HEK293 (cell line): ENCODE data around the gene MS4A5.

ENCODE experiments used
- CTCF ChIA-PET: fragments of 350-600 bp; formaldehyde crosslinking; extraction: SDS; loops from one replicate; lab custom pipeline; 2021; ENCODE audit warnings: antibody characterized with exemption; lab: Yijun Ruan, JAX
- POLR2A ChIA-PET: fragments of 300-600 bp; formaldehyde crosslinking; extraction: SDS; loops from one replicate; lab custom pipeline; 2020; ENCODE audit warnings: antibody characterized with exemption, inconsistent platforms; lab: Yijun Ruan, JAX
- H3K27ac ChIP-seq: fragments of 200-500 bp; sonication (Bioruptor generic); 2 replicates; pipeline ENCODE4 v1.5.1; 2014; ENCODE audit warnings: low read depth, low read length, control low read depth, inconsistent platforms; ENCODE audit errors: extremely low read depth
- H3K36me3 ChIP-seq, 2 experiments: fragments of 200-500 bp in 1 of 2; sonication (Bioruptor generic) in 1 of 2; 1 replicate in 1 of 2; 2 replicates in 1 of 2; pipeline ENCODE4 v1.5.1; 2014 to 2017; ENCODE audit warnings: inconsistent platforms in 2 of 2, low read length in 2 of 2; ENCODE audit not compliant: control insufficient read depth in 2 of 2, insufficient read depth in 1 of 2
- H3K4me1 ChIP-seq: fragments of 200-500 bp; sonication (Bioruptor generic); 2 replicates; pipeline ENCODE4 v1.5.1; 2014; ENCODE audit warnings: mild to moderate bottlenecking, low read length, inconsistent platforms; ENCODE audit not compliant: control insufficient read depth, insufficient read depth
- H3K4me3 ChIP-seq: 2 replicates; pipeline ENCODE4 v1.5.1; 2011; ENCODE audit warnings: low read depth, mild to moderate bottlenecking, control low read depth, low read length, moderate library complexity
- H3K9me3 ChIP-seq: fragments of 200-500 bp; sonication (Bioruptor generic); 2 replicates; pipeline ENCODE4 v1.5.1; 2014; ENCODE audit warnings: low read depth, low read length, inconsistent platforms; ENCODE audit not compliant: control insufficient read depth, insufficient read depth
- GLI4 ChIP-seq: fragments of 450-650 bp; formaldehyde crosslinking; IDR thresholded peaks from 2 replicates; pipeline ENCODE4 v1.5.1; 2016; ENCODE audit warnings: missing biosample characterization, missing genetic modification characterization
- HOXC10 ChIP-seq: sonication (generic); formaldehyde crosslinking; IDR thresholded peaks from 2 replicates; pipeline ENCODE4 v1.8.1; 2023; ENCODE audit warnings: mild to moderate bottlenecking, missing genetic modification reagents
- KLF8 ChIP-seq: fragments of 450-650 bp; formaldehyde crosslinking; IDR thresholded peaks from 2 replicates; pipeline ENCODE4 v1.5.1; 2016; ENCODE audit warnings: missing biosample characterization, missing genetic modification characterization
- KLF9 ChIP-seq: fragments of 450-650 bp; formaldehyde crosslinking; IDR thresholded peaks from 2 replicates; pipeline ENCODE4 v1.5.1; 2016; ENCODE audit warnings: missing biosample characterization, missing genetic modification characterization, low read depth
- REPIN1 ChIP-seq: fragments of 450-650 bp; formaldehyde crosslinking; IDR thresholded peaks from 2 replicates; pipeline ENCODE4 v1.5.1; 2017; ENCODE audit warnings: missing biosample characterization, missing genetic modification characterization, low read depth
- ZFHX2 ChIP-seq: fragments of 450-650 bp; formaldehyde crosslinking; conservative IDR thresholded peaks from 2 replicates; pipeline ENCODE4 v1.5.1; 2016; ENCODE audit warnings: missing biosample characterization, missing genetic modification characterization
- ZFP3 ChIP-seq: fragments of 450-650 bp; formaldehyde crosslinking; IDR thresholded peaks from 2 replicates; pipeline ENCODE4 v1.5.1; 2016; ENCODE audit warnings: low read depth, missing biosample characterization, missing genetic modification characterization
- ZNF184 ChIP-seq: fragments of 450-650 bp; IDR thresholded peaks from 2 replicates; pipeline ENCODE4 v1.5.1; 2018; ENCODE audit warnings: missing biosample characterization, mild to moderate bottlenecking, missing genetic modification characterization
- ZNF292 ChIP-seq: fragments of 450-650 bp; formaldehyde crosslinking; IDR thresholded peaks from 2 replicates; pipeline ENCODE4 v1.5.1; 2016; ENCODE audit warnings: low read depth, missing biosample characterization, missing genetic modification characterization, borderline replicate concordance
- ZNF302 ChIP-seq: fragments of 450-650 bp; formaldehyde crosslinking; IDR thresholded peaks from 2 replicates; pipeline ENCODE4 v1.5.1; 2016; ENCODE audit warnings: missing biosample characterization, missing genetic modification characterization, low read depth
- ZNF341 ChIP-seq: fragments of 450-650 bp; formaldehyde crosslinking; IDR thresholded peaks from 2 replicates; pipeline ENCODE4; 2016; ENCODE audit warnings: low read depth, missing biosample characterization, missing genetic modification characterization
- ZNF354C ChIP-seq: fragments of 450-650 bp; formaldehyde crosslinking; IDR thresholded peaks from 2 replicates; pipeline ENCODE4 v1.5.1; 2016; ENCODE audit warnings: missing biosample characterization, missing genetic modification characterization, low read depth, borderline replicate concordance
- ZNF433 ChIP-seq: fragments of 450-650 bp; formaldehyde crosslinking; IDR thresholded peaks from 2 replicates; pipeline ENCODE4 v1.5.1; 2016; ENCODE audit warnings: missing biosample characterization, missing genetic modification characterization, low read depth
- ZNF624 ChIP-seq: fragments of 450-650 bp; formaldehyde crosslinking; IDR thresholded peaks from 2 replicates; pipeline ENCODE4 v1.5.1; 2017; ENCODE audit warnings: missing biosample characterization, missing genetic modification characterization
- ZNF76 ChIP-seq: fragments of 450-650 bp; formaldehyde crosslinking; IDR thresholded peaks from 2 replicates; pipeline ENCODE4; 2016; ENCODE audit warnings: low read depth, missing biosample characterization, missing genetic modification characterization, borderline replicate concordance
- ZNF776 ChIP-seq: fragments of 450-650 bp; formaldehyde crosslinking; IDR thresholded peaks from 2 replicates; pipeline ENCODE4 v1.5.0; 2017; ENCODE audit warnings: missing biosample characterization, missing genetic modification characterization, borderline replicate concordance
- ZNF830 ChIP-seq: fragments of 450-650 bp; IDR thresholded peaks from 2 replicates; pipeline ENCODE4 v1.5.0; 2018; ENCODE audit warnings: missing biosample characterization, missing genetic modification characterization, low read depth, mild to moderate bottlenecking, moderate library complexity
- TF ChIP-seq, protein P1 (sequence below): fragments of 450-650 bp; formaldehyde crosslinking; IDR thresholded peaks from 2 replicates; pipeline ENCODE4 v1.5.1; 2016; ENCODE audit warnings: missing biosample characterization, missing genetic modification characterization
- TF ChIP-seq, protein P2 (sequence below): fragments of 450-650 bp; formaldehyde crosslinking; IDR thresholded peaks from 2 replicates; pipeline ENCODE4 v1.5.1; 2016; ENCODE audit warnings: missing biosample characterization, missing genetic modification characterization
- TF ChIP-seq, protein P3 (sequence below): fragments of 450-650 bp; formaldehyde crosslinking; IDR thresholded peaks from 2 replicates; pipeline ENCODE4; 2016; ENCODE audit warnings: missing biosample characterization, missing genetic modification characterization
- TF ChIP-seq, protein P4 (sequence below): fragments of 450-650 bp; formaldehyde crosslinking; IDR thresholded peaks from 2 replicates; pipeline ENCODE4 v1.5.1; 2016; ENCODE audit warnings: missing biosample characterization, missing genetic modification characterization
- TF ChIP-seq, protein P5 (sequence below): fragments of 450-650 bp; formaldehyde crosslinking; IDR thresholded peaks from 2 replicates; pipeline ENCODE4 v1.5.1; 2016; ENCODE audit warnings: missing biosample characterization, missing genetic modification characterization

Gene MS4A5

DNA sequence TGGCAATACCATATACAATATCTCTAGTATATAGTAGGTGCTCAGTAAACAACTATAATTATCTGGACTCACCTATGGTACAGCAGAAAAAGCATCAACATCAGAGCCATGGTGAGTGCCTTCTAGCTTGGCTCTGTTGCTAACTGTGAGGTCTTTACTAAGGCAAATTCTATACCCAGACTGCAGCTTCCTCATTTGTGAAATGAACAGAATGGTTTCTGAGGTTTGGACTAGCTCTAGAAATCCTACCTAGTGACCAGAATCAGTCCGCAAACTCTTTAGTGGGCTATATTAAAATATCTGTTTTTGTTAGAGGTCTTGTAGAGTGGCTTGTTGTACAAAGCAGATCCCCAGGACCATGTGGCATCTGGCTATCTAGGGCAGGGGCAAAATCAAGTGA is 30.0 kb downstream of the MS4A5 start:
- ChIA-PET CTCF (no interaction called here), POLR2A (no interaction called here)
- Histone ChIP-seq H3K4me1 (no peaks in the 10 kb centered on the region), H3K36me3 (no peaks in the 10 kb centered on the region), H3K27ac (no peak overlapping the region), H3K9me3 (no peaks in the 10 kb centered on the region), H3K4me3 (no peak overlapping the region)
- TF ChIP-seq, protein P1, sequence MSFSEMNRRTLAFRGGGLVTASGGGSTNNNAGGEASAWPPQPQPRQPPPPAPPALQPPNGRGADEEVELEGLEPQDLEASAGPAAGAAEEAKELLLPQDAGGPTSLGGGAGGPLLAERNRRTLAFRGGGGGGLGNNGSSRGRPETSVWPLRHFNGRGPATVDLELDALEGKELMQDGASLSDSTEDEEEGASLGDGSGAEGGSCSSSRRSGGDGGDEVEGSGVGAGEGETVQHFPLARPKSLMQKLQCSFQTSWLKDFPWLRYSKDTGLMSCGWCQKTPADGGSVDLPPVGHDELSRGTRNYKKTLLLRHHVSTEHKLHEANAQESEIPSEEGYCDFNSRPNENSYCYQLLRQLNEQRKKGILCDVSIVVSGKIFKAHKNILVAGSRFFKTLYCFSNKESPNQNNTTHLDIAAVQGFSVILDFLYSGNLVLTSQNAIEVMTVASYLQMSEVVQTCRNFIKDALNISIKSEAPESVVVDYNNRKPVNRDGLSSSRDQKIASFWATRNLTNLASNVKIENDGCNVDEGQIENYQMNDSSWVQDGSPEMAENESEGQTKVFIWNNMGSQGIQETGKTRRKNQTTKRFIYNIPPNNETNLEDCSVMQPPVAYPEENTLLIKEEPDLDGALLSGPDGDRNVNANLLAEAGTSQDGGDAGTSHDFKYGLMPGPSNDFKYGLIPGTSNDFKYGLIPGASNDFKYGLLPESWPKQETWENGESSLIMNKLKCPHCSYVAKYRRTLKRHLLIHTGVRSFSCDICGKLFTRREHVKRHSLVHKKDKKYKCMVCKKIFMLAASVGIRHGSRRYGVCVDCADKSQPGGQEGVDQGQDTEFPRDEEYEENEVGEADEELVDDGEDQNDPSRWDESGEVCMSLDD (tag by site-specific recombination), result no peak
- TF ChIP-seq ZFP3 (tag by site-specific recombination) (no peak), ZNF302 (no peak), ZNF624 (no peak)
- TF ChIP-seq, protein P2, sequence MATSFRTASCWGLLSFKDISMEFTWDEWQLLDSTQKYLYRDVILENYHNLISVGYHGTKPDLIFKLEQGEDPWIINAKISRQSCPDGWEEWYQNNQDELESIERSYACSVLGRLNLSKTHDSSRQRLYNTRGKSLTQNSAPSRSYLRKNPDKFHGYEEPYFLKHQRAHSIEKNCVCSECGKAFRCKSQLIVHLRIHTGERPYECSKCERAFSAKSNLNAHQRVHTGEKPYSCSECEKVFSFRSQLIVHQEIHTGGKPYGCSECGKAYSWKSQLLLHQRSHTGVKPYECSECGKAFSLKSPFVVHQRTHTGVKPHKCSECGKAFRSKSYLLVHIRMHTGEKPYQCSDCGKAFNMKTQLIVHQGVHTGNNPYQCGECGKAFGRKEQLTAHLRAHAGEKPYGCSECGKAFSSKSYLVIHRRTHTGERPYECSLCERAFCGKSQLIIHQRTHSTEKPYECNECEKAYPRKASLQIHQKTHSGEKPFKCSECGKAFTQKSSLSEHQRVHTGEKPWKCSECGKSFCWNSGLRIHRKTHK, result no peak

DNA sequence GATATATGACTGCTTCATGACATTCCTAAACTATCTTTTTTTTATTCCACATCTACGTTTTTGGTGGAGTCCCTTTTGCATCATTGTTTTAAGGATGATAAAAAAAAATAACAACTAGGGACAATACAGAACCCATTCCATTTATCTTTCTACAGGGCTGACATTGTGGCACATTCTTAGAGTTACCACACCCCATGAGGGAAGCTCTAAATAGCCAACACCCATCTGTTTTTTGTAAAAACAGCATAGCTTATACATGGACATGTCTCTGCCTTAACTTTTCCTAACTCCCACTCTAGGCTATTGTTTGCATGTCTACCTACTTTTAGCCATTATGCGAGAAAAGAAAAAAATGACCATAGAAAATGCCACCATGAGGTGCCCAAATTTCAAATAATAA is 39.5 kb downstream of the MS4A5 start:
- Histone ChIP-seq H3K36me3 (no peaks in the 10 kb centered on the region), H3K4me1 (no peaks in the 10 kb centered on the region), H3K4me3 (no peak overlapping the region), H3K9me3 (no peaks in the 10 kb centered on the region), H3K27ac (no peak overlapping the region)
- ChIA-PET CTCF (no interaction called here), POLR2A (no interaction called here)
- no peak for TF ChIP-seq ZNF624
- TF ChIP-seq ZNF354C, result no peak
- TF ChIP-seq, protein P3, sequence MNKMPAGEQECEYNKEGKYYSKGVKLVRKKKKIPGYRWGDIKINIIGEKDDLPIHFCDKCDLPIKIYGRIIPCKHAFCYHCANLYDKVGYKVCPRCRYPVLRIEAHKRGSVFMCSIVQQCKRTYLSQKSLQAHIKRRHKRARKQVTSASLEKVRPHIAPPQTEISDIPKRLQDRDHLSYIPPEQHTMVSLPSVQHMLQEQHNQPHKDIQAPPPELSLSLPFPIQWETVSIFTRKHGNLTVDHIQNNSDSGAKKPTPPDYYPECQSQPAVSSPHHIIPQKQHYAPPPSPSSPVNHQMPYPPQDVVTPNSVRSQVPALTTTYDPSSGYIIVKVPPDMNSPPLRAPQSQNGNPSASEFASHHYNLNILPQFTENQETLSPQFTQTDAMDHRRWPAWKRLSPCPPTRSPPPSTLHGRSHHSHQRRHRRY (tag by site-specific recombination), result no peak
- TF ChIP-seq ZNF776 (tag by site-specific recombination), result no peak
- no peak for TF ChIP-seq ZNF341 (tag by site-specific recombination)
- TF ChIP-seq, protein P4, sequence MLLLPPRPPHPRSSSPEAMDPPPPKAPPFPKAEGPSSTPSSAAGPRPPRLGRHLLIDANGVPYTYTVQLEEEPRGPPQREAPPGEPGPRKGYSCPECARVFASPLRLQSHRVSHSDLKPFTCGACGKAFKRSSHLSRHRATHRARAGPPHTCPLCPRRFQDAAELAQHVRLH (tag by site-specific recombination), result no peak
- TF ChIP-seq ZNF184 (tag by site-specific recombination), result no peak
- TF ChIP-seq KLF8 (tag by site-specific recombination), result no peak

DNA sequence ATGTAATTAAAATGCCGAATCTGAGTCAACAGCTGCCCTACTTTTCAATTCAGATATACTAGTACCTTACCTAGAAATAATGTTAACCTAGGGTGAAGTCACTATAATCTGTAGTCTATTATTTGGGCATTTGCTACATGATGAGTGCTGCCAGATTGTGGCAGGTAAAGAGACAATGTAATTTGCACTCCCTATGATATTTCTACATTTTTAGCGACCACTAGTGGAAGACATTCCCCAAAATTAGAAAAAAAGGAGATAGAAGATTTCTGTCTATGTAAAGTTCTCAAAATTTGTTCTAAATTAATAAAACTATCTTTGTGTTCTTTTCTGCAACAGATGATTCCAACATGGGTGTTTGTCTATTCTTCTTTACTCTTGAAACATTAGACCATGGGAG is 40.4 kb downstream of the MS4A5 start:
- H3K9me3 ChIP-seq, result no peaks in the 10 kb centered on the region
- CTCF ChIA-PET, result interaction anchor here (0.6 kb wide), 1 partner anchor 551 kb away, joined by 3 read pairs; no protein-coding TSS in a partner anchor
- no peak overlapping the region for H3K27ac ChIP-seq
- H3K4me1 ChIP-seq, result no peaks in the 10 kb centered on the region
- H3K4me3 ChIP-seq, result no peak overlapping the region
- no peaks in the 10 kb centered on the region for H3K36me3 ChIP-seq
- no peak for TF ChIP-seq ZNF830 (tag by site-specific recombination)
- no peak for TF ChIP-seq ZNF292 (tag by site-specific recombination)
- no peak for TF ChIP-seq ZNF76 (tag by site-specific recombination)
- no peak for TF ChIP-seq HOXC10
- no peak for TF ChIP-seq GLI4 (tag by site-specific recombination)
- TF ChIP-seq ZNF433 (tag by site-specific recombination), result no peak
- TF ChIP-seq REPIN1 (tag by site-specific recombination), result no peak
- TF ChIP-seq KLF9 (tag by site-specific recombination), result no peak
- TF ChIP-seq, protein P5, sequence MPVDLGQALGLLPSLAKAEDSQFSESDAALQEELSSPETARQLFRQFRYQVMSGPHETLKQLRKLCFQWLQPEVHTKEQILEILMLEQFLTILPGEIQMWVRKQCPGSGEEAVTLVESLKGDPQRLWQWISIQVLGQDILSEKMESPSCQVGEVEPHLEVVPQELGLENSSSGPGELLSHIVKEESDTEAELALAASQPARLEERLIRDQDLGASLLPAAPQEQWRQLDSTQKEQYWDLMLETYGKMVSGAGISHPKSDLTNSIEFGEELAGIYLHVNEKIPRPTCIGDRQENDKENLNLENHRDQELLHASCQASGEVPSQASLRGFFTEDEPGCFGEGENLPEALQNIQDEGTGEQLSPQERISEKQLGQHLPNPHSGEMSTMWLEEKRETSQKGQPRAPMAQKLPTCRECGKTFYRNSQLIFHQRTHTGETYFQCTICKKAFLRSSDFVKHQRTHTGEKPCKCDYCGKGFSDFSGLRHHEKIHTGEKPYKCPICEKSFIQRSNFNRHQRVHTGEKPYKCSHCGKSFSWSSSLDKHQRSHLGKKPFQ (tag by site-specific recombination), result no peak
- no peak for TF ChIP-seq ZFHX2 (tag by site-specific recombination)
- TF ChIP-seq, all 188 proteins: peak for 0
- POLR2A ChIA-PET, result no interaction called here
